ENCODE data around the gene BACH1. TPM values are rescaled to one million over a fixed set of nuclear protein-coding genes. Genes with fewer than 3 reads are reported as not detected.

The BACH1 gene
- total RNA-seq, 1 experiment from 2014 or later: 65.2 TPM

DNA sequence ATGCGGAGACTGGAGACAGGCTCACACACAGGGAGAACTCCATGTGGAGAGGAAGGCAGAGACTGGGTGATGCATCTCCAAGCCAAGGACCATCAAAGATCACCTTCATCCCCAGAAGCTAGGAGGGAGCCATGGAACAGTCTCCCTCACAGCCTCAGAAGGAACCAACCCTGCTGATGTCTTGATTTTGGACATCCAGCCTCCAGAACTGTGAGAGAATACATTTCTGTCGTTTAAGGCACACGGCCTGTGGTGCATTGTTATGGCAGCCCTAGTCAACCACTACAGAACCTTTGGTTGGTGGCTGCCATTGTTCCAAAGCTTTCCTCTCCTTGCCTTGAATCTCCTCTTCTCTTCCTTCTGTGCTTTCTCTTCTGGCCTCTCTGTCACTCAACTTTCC is 64.0 kb downstream of the BACH1 start:
- Mint-ChIP-seq H3K4me1 (ENCODE audit: low read depth, unreplicated experiment) (no peaks in the 10 kb centered on the region), H3K36me3 (ENCODE audit: insufficient read depth, unreplicated experiment) (peaks cover 7% of the 10 kb centered on the region), H3K9me3 (ENCODE audit: unreplicated experiment) (no peaks in the 10 kb centered on the region), H3K4me3 (ENCODE audit: unreplicated experiment) (no peak overlapping the region), H3K27ac (ENCODE audit: unreplicated experiment) (no peak overlapping the region), H3K27me3 (ENCODE audit: insufficient read depth, unreplicated experiment) (no peaks in the 10 kb centered on the region)
- Histone ChIP-seq H3K4me1 (no peaks in the 10 kb centered on the region), H3K36me3 (ENCODE audit: control insufficient read depth, insufficient read depth, low read length) (no peaks in the 10 kb centered on the region), H3K4me3 (ENCODE audit: low read depth, low read length) (no peak overlapping the region), H3K9me3 (no peaks in the 10 kb centered on the region), H3K27me3 (replicated peaks; ENCODE audit: control insufficient read depth, insufficient read depth, low read length) (no peaks in the 10 kb centered on the region)
- BruUV-seq (replicated peaks): no TSS peak
- ChIA-PET POLR2A (no interaction called here), CTCF (no interaction called here)
- TF ChIP-seq, protein P1, sequence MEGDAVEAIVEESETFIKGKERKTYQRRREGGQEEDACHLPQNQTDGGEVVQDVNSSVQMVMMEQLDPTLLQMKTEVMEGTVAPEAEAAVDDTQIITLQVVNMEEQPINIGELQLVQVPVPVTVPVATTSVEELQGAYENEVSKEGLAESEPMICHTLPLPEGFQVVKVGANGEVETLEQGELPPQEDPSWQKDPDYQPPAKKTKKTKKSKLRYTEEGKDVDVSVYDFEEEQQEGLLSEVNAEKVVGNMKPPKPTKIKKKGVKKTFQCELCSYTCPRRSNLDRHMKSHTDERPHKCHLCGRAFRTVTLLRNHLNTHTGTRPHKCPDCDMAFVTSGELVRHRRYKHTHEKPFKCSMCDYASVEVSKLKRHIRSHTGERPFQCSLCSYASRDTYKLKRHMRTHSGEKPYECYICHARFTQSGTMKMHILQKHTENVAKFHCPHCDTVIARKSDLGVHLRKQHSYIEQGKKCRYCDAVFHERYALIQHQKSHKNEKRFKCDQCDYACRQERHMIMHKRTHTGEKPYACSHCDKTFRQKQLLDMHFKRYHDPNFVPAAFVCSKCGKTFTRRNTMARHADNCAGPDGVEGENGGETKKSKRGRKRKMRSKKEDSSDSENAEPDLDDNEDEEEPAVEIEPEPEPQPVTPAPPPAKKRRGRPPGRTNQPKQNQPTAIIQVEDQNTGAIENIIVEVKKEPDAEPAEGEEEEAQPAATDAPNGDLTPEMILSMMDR (IDR thresholded peaks at IDR 0.05; ENCODE audit: insufficient read depth in 1 of 2, low read depth in 1 of 2, low read length in 1 of 2, severe bottlenecking in 1 of 2, unreplicated experiment in 1 of 2): no peak
- DNase-seq: no peak
- intact Hi-C loops (cut with micrococcal nuclease; ENCODE audit: unreplicated experiment): no loop called here

DNA sequence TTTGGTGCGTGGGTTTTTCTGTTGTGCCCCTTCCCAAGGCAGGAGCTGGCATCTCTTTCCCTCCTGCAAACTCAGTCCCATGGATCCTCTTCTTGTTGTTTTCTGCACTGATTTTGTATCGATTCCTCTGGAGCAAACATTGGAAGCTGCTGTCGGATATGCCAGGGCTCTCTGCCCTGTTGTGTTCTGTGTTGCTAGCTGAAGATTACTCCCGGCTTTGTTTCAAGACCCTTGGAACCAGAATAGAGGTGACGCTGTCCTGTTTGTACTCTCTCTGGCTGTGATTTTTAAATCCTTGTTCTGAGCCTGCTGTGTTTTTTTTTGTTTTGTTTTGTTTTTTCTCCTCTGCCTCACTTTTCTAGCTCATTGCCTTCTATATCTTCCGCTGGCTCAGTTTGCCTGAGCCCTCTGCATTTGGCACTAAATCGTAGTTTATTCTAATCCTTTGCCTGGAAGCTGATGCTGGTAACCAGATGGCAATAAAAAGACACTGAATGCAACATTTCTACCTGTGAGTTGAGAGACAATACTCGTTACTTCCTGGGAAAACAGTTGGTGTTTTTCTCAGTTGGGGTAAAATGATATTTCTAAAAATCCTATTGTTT is 67.0 kb downstream of the BACH1 start:
- ChIA-PET CTCF (no interaction called here), POLR2A (no interaction called here)
- no peak for DNase-seq
- no TSS peak for BruUV-seq (replicated peaks)
- Mint-ChIP-seq H3K27ac (ENCODE audit: unreplicated experiment) (no peak overlapping the region), H3K9me3 (ENCODE audit: unreplicated experiment) (no peaks in the 10 kb centered on the region), H3K4me1 (ENCODE audit: low read depth, unreplicated experiment) (no peaks in the 10 kb centered on the region), H3K36me3 (ENCODE audit: insufficient read depth, unreplicated experiment) (peaks cover 7% of the 10 kb centered on the region), H3K27me3 (ENCODE audit: insufficient read depth, unreplicated experiment) (no peaks in the 10 kb centered on the region), H3K4me3 (ENCODE audit: unreplicated experiment) (no peak overlapping the region)
- Histone ChIP-seq H3K4me3 (ENCODE audit: low read depth, low read length) (no peak overlapping the region), H3K4me1 (no peaks in the 10 kb centered on the region), H3K9me3 (no peaks in the 10 kb centered on the region), H3K36me3 (ENCODE audit: control insufficient read depth, insufficient read depth, low read length) (no peaks in the 10 kb centered on the region), H3K27me3 (replicated peaks; ENCODE audit: control insufficient read depth, insufficient read depth, low read length) (no peaks in the 10 kb centered on the region)
- intact Hi-C loops (cut with micrococcal nuclease; ENCODE audit: unreplicated experiment): no loop called here
- TF ChIP-seq, protein P1 (IDR thresholded peaks at IDR 0.05; ENCODE audit: insufficient read depth in 1 of 2, low read depth in 1 of 2, low read length in 1 of 2, severe bottlenecking in 1 of 2, unreplicated experiment in 1 of 2): no peak

DNA sequence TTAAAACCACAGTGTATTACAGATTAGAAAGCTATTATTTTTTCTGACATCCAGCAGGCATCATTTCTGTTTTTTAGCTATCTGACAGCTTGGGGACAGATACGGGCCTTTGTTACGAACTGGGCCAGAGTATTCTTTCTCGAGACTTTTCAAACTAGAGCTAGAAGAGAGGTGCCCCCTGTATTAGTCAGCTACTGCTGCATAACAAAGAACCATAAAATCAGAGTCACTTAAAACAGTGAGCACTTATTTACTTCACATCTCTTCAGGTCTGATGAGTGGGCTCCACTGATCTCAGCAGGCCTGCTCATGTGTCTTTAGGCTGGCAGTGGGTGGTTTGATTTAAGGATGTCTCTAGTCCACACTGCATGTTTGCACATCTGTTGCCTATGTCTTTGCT is 67.8 kb downstream of the BACH1 start:
- Mint-ChIP-seq H3K27me3 (ENCODE audit: insufficient read depth, unreplicated experiment) (no peaks in the 10 kb centered on the region), H3K27ac (ENCODE audit: unreplicated experiment) (no peak overlapping the region), H3K4me1 (ENCODE audit: low read depth, unreplicated experiment) (no peaks in the 10 kb centered on the region), H3K9me3 (ENCODE audit: unreplicated experiment) (no peaks in the 10 kb centered on the region), H3K4me3 (ENCODE audit: unreplicated experiment) (no peak overlapping the region), H3K36me3 (ENCODE audit: insufficient read depth, unreplicated experiment) (peaks cover 7% of the 10 kb centered on the region)
- Histone ChIP-seq H3K4me1 (no peaks in the 10 kb centered on the region), H3K9me3 (no peaks in the 10 kb centered on the region), H3K4me3 (ENCODE audit: low read depth, low read length) (no peak overlapping the region), H3K27me3 (replicated peaks; ENCODE audit: control insufficient read depth, insufficient read depth, low read length) (no peaks in the 10 kb centered on the region), H3K36me3 (ENCODE audit: control insufficient read depth, insufficient read depth, low read length) (no peaks in the 10 kb centered on the region)
- TF ChIP-seq, protein P1 (IDR thresholded peaks at IDR 0.05; ENCODE audit: insufficient read depth in 1 of 2, low read depth in 1 of 2, low read length in 1 of 2, severe bottlenecking in 1 of 2, unreplicated experiment in 1 of 2): no peak
- ChIA-PET CTCF (no interaction called here), POLR2A (no interaction called here)
- intact Hi-C loops (cut with micrococcal nuclease; ENCODE audit: unreplicated experiment): no loop called here
- DNase-seq: no peak
- no TSS peak for BruUV-seq (replicated peaks)
